Stimulated activated CD8-positive, alpha-beta memory T cell treated with anti-CD3 and anti-CD28 coated beads, Interleukin-12 subunit alpha, Interleukin-12 subunit beta, amount 100 ng/mL, for 4 hours (primary cell): ENCODE data around the gene OLFM4.

Experiments
- DNase-seq: peaks from one replicate; pipeline ENCODE4 v3.0.0-alpha.2; 2020; ENCODE audit warnings: low read depth

The OLFM4 gene

DNA sequence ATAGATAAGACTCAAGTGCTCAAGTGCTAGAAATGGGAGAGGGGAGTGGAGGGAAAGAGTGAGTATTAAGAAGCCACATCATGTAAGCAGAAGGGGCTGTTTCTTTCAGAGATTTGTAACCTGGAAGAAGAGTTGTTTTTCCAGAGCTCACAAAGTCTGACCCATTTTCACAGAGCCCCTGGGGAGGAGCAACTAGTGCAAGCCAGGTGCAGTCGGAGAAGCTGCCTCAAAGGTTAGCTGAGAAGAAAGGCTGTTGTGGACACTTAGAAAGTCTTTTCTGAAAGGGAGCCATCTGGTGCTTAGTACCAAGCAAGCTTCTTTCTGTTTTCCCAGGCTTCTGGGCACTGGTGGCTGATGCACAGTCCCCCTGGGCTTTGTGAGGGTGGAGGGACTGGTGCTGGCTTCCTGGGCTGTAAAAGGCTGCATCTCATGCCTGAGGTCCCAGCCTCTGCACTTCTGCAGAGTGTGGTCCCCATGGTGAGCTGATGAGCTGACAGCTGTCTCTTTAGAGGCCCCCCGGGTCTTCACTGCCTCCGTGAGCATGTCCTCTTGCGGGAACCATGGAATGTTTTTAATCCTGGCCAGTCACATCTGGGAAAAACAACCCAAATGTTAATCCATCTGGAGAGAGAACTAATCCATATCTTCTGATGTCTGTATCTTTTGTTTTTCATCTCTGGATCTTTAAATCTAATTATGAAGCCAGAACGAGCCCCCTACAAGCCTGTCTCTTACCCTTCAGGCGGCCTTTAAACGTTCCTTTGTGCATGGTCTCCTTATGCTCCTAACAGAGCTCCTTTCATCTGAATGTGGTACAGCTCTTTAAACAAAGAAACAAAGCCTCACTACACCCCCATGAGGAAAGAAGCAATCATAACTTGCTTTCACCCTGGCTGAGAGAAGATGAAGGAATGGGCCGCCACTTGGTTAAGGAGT is 40.2 kb downstream of the OLFM4 start:
- no peak for DNase-seq

GRCh38 chr13:53069800-53070199 is 41.2 kb downstream of the OLFM4 start:
- no peak for DNase-seq

GRCh38 chr13:53073711-53074110 is 45.1 kb downstream of the OLFM4 start:
- no peak for DNase-seq

DNA sequence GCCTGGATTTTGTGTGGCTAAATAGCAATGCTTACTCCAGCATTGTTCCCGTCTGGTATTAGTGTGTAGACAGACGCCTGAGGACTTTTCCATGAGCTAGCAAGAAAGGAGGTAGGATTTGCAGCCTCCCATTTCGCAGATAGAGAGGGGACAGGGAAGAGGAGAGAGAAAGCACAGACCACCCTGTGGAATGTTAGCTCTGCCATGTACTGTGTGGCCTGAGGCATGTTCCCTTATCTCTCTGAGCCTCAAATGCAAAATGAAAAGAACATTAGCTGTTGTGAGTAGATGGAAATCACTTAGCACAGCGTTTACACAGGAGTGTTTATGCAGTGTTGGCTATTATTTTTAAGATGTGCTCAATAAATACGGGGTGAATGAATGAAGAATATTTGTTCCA is 45.5 kb downstream of the OLFM4 start:
- DNase-seq, result no peak

DNA sequence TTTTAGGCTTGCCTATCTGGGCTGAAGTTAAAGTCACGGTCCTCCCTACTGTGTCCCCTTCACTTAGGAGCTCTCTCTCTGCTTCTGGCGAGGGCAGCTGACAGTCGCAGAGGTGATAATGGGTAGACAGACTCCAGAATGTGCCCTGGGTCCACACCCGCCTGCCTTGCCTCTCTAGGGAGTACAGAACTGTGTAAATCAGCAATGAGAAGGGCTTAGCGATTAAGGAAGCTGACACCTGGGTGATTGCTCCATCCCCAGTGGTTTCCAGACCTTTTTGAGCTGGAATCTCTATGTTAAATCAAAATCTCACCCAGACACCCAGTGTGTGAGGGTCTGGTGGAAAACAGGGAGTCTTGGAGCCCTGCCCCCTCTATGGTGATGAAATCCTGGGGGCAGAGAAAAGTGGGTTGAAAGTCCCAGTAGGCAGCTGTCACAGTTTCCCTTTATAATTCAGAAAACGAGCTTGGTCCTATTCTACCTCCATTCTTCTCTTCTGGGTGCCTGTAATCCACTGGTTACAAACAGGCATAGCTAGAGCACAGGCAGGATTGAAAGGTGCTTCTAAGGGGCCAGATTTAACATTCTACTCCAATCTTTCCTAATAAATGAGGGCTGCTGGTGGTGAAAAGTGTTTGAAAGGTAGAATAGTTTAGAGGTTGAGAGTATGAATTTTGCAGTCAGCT is 46.9 kb downstream of the OLFM4 start:
- no peak for DNase-seq

- no peak for DNase-seq
Measured at GRCh38 chr13:53079691-53080090, 51.1 kb downstream of the OLFM4 start.

DNA sequence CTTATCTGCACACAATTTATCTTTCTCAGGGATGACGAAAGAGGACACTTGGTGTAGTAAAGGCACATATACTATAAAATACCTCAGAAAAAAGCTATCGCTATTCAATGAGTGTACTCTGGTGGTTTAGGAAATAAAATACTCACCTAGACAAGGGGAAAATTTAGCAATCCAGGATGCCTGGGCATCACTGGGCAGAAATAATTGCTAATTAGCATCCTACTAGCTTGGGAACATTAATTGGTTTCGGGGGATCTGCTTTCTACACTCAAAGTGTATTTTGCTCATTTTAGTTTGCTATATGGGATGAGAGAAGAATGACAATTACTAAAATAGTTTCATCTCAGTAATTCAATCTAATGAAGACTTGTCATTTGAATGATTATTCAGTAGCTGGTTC is 60.3 kb downstream of the OLFM4 start:
- DNase-seq, result no peak

- DNase-seq, result no peak
Measured at GRCh38 chr13:53089951-53090350, 61.3 kb downstream of the OLFM4 start.

DNA sequence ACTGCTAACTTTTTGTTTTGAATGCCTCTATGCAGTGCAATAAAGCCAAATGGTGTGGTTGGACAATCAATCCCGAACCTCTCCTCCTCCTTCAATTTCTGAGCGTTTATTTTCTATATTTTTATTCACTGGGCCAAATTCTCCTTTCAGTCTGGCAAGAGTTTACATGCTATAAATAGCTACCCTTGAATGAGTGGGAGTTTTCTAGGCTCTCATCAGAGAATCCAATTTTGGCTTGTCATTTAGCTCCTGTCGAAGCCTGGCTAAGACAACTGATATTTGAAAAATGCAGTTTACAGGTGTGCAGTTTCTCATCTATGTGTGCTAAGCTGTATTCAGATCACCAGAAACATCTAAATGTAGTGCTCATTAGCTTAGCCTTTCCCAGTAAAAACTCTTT is 61.8 kb downstream of the OLFM4 start:
- no peak for DNase-seq

GRCh38 chr13:53092931-53093330 is 64.3 kb downstream of the OLFM4 start:
- DNase-seq, result no peak

- no peak for DNase-seq
Measured at GRCh38 chr13:53098455-53098854, 69.8 kb downstream of the OLFM4 start.

GRCh38 chr13:53100394-53101063 is 71.9 kb downstream of the OLFM4 start:
- DNase-seq, result no peak
